ENCODE measurements around the gene NBPF3.
"Not testable (repeated sequence)": the region's sequence is repeated elsewhere in the genome, so short reads cannot be mapped to it uniquely, and the experiment has no call there.

The NBPF3 gene

DNA sequence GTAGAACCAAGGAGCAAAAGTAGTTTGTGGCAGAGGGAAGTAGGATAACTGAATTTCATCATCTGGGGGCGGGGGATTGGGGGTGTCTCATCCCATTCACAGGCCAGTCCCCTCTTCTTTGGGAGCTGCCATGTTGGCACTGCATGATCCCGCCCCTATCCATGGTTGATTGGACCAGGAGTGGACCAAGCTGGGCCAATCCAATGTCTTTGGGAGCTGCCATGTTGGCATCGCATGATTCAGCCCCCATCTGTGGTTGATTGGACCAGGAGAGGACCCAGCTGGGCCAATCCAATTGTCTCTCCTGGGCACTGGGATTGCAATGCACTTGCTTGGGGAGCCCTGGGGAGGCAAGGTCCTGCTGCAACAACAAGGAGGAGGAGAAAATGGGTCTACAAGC lies 56.9 kb downstream of the NBPF3 start:
- DNase-seq, result no peak

DNA sequence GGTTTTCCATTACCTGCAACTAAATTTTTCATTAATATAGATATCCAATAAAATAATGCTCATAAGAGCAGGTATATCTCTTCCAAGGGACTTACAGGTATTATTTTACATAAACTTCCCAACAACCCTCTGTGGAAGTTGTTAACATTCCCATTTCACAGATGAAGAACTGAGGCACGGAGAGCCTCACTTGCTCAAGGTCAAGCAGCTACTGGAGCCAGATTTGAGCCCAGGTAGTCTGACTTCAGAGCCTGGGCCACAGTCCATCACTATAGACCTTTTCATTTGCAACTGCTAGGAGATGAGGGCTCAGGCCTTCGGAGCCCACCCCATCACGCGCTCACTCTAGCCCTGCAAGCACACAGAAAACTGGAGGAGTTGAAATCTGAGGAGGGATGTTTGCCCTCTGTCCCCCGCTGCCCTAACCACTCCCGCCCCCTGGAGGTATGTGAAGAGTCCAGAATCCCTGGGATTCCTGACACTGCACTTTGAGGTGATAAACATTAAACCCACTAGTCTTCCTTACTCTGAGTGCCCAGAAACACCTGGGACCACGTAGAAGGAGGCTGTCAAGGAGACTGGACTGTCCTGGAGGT lies 57.6 kb downstream of the NBPF3 start:
- peak in 1 of 3 experiments; percentile 24 for DNase-seq

DNA sequence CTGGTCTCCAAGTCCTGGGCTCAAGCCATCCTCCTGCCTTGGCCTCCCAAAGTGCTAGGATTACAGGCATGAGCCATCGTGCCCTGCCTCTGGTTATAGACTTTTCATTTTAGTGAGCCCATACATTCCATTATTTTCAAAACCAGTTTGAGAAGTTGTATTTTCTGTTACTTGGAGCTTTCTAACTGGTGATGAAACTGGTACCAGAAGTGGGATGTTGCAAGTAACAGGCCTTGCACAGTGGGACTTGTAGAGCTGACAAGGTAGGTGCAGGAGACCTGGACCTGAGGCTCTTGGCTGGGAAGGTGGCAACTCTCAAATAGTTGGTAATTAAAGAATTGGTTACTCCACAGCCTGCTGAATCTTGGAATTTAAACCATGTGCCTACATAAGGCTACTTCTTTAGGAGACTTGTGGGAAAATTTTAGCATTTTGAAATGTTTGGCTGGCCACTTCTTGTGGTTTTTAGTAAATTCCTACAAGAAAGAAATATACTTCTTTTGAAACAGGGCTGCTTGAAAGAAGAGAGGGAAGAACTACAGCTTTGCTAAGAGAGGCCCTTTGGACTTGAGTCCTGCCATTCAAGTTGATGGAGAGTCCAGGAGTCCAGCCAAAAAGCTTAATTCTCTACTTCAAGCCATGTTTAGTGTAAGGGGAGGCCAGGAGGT lies 59.5 kb downstream of the NBPF3 start:
- no peak for DNase-seq

DNA sequence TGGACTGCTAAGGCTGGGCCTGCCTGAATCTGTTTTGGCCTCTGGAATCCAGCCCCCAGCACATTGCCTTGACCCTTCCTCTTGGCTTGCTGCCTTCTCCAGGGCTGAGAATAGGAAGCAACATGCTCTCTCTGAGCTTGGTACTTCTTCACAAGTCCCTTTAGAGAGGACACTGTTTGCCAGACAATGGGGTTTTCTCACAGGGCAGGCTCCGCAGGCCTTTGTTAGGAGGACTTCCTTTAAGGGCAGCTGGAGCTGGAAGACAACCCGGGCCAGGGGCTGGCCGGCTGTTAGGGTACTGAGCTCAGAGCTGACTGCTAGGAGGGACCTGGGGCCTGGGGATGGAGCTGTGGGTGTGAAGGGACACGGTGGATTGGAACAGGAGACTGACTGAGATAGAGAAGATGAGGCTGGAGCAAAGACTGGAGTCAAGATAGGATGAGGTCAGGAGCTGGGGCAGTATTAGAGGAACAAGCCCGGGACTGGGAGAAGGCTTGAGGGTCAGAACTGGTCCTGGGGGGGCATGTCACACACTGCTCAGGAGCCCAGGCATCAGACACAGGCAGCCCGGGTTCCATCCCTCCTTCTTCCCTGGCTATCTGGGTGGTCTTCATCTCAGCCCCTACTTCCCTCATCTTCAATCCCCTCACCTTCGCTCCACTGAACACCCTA lies 63.9 kb downstream of the NBPF3 start:
- DNase-seq, result no peak

DNA sequence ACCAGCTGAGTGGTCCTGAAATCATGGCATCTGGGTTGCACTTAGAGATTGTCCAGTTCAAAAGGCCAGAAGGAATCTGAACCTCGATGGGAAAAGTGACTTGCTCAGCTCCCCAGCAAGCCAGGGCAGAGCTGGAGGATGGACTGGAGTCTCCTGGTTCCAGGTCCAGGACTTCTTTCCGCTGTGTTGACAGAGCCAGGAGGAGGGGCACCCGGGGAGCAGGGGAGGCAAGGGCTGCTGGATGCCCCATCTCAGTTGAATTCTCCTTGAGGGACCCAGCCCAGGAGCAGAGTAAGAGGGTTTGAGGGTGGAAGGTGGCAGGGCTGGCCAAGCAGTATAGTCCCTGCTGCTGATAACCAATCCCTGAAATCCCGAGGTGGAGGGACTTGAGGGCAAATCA lies 66.9 kb downstream of the NBPF3 start:
- DNase-seq, result no peak

DNA sequence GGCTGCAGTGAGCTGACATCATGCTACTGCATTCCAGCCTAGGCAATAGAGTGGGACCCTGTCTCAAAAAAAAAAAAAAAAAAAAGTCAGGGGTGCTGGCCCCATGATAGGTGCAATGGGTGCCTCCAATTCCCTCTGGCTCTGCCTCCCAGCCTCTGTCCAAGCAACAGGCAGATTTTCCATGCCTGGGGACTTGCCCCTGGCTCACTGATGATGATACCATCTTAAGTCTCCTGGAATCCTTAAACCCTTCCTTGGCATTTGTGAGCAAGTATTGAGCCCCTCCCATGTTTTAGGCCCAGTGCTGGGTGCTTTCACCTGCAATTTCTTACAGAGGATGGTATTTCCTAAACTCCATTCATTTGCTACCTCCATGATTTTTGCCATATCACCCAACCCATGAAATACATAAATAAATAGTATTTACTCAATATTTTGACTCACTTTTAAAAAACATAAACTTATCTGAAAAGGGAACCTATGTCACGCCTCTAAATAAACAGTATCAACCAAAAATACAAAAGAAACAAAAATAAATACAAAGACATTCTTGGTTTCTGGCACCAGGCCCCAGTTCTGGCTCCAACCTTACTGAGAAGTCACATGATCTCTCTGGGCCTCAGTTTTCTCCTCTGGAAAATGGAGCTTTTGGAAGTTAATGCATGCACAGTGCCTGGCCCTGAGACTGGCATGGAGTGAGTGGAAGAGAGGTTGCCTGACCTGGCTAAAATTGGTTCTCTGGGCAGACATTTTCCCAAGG lies 67.8 kb downstream of the NBPF3 start:
- DNase-seq, result no peak

DNA sequence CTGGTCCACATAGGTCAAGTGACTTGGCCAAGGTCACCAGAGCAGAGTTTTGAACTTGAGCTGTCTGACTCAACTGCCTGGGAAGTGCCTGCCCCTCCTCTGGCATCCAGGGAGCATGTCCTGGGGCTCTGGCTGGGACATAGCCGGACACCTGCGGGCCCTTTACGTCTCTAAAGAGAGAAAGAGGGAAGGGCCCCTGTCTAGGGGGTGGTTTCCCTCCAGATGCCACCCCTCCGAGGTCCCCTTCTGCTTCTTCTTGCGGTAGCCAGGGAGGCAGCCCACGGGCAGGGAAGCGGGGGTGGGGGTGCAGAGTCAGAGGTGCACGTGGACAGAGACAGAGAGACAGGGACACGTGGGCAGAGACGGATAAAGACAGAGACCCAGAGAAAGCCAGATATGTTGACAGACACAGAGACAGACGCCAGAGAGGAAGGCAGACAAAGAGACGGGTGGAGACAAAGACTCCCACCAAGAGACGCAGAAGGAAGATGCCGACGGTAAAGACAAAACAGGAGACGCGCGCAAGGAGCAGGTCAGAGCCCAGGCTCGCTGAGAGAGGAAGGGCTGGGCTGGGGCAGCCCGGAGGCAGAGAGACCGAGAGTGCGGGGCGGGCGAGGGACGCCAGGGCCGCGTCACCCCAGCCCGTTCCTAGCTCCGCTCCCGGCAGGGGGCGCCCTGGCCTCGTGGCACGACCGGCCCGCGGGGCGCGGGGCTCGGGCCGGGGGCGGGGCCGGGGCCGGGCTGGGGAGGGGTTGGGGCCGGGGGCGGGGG lies 68.8 kb downstream of the NBPF3 start:
- peak; percentile 24 to 50 (median 43) for DNase-seq

DNA sequence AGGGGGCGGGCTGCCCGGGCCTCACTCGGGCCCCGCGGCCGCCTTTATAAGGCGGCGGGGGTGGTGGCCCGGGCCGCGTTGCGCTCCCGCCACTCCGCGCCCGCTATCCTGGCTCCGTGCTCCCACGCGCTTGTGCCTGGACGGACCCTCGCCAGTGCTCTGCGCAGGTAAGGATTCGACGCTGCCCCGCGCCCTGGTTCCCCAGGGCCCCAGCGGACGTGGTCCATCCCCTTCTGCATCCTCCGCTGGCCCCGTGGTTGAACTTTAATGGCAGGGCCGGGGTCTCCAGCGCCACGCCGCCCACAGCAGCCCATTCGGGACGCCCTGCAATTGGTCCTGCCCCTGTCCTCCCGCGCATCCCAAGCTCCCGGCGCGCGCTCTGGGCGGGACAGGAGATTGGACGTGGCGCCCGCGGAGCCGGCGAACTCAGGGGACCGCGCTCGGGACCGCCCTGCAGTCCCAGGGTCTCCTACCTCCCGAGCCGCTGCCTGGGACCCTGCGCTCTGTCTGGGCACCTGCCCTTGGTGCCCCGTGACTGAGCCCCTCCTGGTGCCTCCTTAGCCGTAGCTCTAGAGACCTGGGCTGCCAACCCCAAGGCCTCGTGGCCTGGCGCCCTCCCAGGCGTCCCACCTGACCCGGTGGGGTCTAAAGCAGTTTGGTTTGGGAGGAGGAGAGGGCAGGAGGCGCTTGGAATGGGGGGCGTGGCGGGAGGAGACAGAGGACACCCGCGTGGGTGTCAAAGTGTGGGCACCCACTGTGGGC lies 69.6 kb downstream of the NBPF3 start, which contains the start of gene ALPL:
TSS of gene ALPL (plus strand) at position 73 of the 762 bp plus-strand sequence. CDS start 44,659 bp downstream, outside the sequence.
- DNase-seq, result no peak

DNA sequence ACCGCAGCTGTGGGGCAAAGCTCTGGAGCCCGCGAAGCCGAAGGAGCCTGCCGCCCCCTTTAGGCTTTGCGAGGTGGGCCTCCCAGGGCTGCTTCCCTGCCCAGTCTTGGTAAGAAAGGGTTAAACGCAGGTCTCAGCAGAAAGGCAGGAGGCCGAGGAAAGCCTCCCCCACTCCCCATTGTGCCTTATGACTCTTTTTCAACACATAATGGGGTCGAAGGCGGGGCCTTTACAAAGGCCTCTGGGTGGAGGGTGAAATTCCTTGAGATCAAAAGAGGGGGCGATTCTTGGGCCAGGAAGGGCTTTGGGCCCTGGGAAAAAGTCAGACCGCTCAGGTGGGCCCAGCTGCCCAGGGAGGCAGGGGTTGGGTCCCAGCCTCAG lies 70.2 kb downstream of the NBPF3 start:
- no peak for DNase-seq

DNA sequence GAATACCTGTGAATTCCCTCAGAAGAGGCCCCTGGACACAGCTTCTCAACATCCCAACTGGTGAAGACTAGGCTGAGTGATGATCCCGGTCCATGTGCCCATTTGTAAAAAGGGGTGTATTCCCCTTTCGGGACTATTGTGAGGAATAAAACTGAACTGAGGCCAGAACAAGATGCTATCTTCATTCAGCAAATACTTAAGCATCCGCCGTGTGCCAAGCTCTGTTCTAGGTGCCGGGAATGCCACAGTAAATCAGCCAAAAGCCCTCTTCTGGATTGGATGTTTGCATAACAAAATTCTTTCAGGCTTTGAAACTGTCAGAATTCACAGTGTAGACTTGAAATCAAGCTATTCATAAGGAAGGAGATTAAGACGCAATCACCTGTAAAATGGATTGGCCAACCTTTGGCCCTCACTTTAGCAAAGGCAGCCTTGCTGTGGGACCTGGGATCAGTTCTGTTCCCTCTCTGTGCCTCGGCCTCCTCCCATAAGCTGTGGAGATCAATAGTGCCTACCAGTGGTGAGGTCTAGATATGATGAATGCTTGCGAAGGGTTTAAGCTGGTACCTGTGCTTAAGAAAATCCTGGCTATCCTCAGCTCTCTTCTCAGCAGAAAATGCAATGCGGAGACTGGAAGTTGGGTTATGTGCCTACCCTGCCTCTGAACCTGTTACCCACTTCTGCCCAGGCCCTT lies 71.1 kb downstream of the NBPF3 start:
- peak in 1 of 3 experiments; percentile 6 for DNase-seq

DNA sequence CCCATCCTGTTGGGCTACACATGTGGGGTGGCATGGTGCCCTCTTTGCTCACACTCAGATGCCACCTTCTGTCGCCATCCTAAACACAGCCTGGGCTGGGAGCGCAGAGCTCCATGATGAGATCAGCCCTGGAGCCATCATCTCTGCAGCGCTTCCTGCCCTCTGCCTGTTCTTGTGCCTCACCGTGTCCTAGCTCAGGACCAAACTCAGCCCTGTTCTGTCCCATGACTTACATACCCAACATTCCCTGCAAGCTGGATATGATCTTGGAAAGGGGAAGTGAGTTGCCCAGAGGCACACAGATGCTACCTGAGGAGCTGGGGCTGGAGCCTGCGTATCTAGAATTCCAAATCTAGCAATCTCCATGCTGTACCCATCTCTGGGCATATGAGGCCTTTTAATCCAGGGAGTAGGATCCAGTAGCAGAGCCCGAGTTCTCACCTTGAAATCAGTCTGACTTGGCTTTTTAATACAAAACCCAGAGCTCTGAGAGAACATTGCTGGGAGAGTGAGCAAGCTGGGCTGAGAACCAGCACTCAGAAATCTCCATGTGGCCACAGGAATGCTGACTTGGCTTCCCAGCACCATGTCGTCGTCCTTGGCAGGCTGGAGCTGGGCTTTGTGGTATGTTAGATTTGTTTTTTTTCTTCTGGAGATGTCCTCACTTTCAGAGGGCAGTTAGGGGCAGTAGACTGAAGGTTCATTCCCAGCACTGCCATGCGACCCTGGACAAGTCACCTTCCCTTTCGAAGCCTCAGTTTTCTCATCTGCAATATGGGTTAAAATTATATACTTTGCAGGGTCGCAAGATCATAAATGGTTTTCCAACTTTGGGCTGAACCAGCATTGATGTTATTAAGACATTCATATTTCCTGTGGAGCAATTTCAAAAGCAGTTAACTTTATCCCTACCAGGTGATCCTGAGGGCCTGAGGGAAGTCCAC lies 71.9 kb downstream of the NBPF3 start:
- no peak for DNase-seq

DNA sequence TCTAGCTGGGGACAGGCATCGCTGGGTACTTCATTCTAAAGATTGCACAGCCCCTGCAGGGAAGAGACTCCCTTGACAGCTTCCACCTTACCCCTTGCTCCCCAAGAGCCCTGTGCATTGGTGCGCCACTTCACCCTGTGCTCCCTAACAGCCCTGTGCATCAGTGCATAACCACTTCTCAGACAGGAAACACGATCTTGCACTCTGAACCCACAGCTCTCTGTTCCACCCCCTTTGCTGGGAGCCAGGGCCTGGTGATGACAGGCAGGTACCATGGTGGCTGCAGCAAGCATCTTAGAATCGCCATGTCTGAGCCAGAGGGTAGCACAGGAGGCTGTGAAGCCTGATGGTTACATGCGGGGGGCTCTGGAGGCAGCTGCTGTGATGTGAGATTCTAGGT lies 74.3 kb downstream of the NBPF3 start:
- DNase-seq, result peak in 1 of 3 experiments; percentile 47

DNA sequence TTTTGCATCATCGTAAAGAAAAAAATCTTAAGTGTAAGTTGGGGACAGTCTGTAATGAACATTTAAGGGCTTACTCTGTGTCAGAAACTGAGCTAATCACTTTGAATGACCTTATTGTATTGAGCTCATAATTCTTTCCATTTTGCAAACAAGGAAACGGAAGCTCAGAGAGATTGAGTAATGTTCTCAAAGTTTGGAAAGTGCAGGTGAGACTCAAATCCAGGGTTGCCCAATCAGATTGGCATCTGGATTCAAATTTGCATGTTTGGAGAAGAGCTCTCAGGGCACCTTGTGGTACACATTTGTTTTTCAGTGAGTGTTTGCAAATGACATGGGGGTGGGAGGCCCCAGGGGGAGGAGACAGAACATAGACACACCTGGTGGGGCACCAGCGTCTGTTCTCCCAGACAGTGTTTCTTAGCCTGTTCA lies 77.2 kb downstream of the NBPF3 start:
- DNase-seq, result no peak

DNA sequence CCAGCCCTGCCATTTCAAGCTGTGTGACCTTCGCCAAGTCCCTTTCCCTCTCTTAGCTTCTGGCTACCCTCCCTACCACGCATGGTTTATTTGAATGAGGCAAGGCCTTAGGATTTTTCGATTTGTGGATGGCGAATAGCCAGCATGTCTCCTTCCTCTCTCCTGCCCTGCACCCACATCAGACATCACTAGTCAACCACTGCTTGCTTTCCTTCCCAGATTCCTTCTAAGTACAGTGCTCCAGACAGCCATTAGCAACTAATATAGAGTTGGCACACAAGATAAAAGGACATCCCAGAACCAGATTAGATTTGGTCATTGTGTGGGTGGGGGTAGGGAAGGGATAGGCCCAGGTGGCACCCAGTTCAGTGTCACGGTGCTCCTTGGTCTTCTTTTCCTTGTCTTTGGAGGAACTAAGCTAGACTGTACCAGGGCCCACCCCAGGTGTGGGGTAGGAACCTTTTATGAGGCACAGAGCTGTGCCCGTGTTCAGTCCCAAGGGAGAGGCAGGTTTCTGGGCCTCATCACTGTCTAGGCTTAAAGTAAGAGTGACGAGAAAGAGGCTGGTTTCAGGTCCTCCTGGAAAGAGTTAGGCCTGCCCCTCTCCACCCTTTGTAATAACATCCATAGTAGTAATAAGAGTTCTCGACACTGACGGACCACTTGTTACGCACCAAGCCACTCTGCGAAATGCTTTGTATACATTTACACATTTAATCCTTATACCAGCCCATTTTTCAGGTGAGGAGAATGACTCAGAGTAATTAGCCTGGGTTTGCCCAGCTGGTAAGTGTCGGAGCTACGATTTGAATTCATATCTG lies 77.9 kb downstream of the NBPF3 start:
- no peak for DNase-seq

DNA sequence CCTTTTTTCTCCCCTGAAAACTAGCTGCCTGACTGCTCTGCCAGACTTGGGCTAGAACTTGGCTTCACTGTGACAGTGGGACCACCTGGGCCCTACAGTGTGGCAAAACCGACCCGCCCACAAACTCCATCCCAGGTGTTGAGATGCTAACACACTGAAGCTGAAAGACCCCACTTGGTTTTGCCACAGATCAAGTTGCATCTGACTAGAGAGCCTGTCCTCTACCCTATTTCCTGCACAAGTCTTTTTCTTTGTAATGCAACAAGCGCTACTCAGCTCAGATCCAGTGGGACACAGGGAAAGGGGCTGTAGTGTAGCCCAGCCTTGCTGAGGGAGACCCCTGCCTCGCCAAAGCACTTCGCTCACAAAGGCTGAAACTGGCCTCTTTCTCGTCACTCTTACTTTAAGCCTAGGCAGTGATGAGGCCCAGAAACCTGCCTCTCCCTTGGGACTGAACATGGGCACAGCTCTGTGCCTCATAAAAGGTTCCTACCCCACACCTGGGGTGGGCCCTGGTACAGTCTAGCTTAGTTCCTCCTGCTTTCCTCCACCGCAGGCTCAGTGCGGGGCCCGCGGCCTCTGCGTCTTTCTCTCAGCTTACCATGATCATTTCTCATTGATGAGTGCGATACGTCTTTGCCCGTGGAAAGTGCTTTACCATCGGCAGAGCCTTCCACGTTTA lies 79.0 kb downstream of the NBPF3 start:
- DNase-seq, result no peak

DNA sequence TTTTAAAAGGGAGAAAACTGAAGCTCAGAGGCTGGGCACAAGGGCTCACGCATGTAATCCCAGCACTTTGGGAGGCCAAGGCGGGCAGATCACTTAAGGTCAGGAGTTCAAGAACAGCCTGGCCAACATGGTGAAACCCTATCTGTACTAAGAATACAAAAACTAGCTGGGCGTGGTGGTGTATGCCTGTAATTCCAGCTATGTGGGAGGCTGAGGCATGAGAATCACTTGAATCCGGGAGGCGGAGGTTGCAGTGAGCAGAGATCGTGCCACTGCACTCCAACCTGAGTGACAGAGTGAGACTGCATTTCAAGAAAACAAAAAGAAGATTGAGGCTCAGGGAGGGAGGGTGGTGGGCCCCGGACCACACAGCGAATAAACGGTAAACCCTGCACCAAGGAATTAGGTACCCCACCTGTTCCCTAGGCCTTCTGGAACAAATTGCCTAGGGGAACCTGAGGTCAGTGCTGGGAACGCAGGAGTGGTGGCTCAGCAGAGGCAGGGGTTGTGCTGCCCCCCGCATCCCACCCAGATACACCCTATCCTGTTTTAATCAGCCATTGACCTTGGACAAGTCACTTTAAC lies 79.6 kb downstream of the NBPF3 start:
- DNase-seq, result not testable (repeated sequence)

DNA sequence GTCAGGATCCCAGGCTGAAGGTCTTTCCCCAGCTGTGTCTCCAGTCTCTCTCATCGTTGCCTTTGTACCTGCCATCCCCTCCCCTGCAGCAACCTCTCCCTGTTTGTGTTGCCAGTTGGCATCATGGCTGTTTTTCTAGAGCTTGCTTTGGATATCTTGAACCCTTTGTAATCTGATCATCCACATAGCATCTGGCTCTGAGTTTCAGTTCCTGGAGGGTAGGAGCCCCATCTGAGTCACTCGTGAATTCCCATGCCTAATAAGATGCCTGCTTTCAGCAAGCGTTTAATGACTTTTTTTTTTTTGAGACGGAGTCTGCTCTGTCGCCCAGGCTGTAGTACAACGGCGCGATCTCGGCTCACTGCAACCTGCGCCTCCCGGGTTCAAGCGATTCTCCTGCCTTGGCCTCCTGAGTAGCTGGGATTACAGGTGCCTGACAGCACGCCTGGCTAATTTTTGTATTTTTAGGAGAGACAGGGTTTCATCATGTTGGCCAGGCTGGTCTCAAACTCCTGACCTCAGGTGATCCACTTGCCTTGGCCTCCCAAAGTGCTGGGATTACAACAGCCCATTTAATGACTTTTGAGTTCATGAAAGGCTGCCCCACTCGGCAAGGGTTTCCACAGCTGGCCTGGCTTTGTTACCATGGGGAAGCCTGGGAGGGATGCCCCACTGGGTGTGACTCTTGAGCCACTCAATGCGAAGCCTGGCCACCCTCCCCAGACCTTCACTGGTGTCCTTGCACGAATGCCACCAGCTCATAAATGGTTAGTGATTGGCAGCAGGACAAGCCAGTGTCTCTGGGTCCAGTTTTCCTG lies 81.2 kb downstream of the NBPF3 start:
- no peak for DNase-seq

Data from NCI-H1417 (cell line).